NCI-H82 treated with DMSO at 0.1 percent for 48 hours (cell line): ENCODE measurements around the gene AAMP.

Experiments
- DNase-seq: peaks from one replicate; lab custom pipeline; 2025; ENCODE audit not compliant: unreplicated experiment; lab: John Stamatoyannopoulos, UW

AAMP gene

GRCh38 chr2:218260166-218260565, 9.8 kb downstream of the AAMP start:
- DNase-seq, result no peak

- no peak for DNase-seq
Measured at GRCh38 chr2:218259099-218259961, 10.6 kb downstream of the AAMP start.

- DNase-seq, result no peak
Measured at GRCh38 chr2:218257390-218257981, 12.5 kb downstream of the AAMP start.

DNA sequence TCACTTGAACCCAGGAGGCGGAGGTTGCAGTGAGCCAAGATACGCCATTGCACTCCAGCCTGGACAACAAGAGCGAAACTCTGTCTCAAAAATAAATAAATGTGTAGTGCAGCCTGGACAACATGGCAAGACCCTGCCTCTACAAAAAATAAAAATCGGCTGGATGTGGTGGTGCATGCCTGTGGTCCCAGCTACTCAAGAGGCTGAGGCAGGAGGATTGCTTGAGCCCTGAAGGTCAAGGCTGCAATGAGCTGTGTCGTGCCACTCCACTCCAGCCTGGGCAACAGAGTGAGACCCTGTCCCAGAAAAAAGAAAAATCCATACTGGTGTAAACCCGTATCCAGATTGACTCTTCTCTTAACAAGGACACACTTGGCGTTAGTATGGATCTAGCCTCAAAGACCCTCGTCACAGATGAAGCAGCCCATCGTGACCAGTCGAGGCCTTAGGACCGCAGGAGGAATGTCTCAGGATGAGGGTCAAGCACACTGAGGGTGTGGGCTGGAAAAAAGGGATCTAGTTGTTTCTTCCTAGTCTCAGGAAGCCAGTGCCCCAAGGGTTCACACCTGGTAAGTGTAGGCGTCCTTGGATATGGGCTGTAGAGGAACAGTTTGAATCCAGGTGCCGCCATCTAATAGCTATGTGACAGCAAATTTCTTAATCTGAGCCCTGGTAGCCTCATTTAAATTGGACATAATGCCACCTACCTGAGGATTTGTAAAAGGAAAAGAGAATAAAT, 13.2 kb downstream of the AAMP start:
- DNase-seq, result no peak

DNA sequence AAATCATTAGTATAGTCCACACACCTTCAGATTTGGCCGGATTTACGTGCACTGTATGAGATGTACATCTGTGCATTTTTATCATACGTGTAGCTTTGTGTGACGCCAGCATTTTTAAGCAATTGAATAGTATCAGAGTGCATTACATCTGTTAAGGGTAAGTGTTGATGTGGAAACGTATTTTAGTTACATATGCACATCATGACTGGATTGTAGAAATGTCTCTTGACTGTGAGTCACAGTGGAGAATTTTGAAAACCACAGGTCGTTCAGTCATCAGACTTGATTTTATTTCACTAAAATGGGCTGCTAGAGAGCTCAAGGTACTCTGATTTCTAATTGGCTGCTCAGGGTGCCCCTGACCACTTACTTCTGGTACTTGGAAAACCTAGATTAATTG, 14.5 kb downstream of the AAMP start:
- DNase-seq, result no peak

DNA sequence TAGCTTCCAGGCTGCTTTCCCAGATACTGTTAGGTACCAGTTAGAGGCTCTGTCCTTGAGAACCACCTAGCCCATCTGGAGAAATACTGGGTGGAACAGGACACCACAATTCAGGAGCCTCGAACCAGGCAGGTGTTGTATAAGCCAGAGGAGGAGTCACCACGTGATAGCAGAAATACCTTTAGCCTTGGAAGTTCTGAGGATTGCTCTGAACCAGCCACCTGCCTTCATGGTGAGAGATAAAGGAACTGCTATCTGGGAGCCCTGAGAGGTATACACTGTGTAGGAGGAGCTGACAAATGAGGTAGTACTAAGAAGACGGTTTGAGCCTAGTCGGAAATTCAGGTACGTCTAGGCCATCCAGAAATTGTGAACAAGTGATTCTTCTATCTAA, 16.7 kb downstream of the AAMP start:
- DNase-seq, result no peak

GRCh38 chr2:218252509-218253231, 17.3 kb downstream of the AAMP start:
- DNase-seq, result no peak

DNA sequence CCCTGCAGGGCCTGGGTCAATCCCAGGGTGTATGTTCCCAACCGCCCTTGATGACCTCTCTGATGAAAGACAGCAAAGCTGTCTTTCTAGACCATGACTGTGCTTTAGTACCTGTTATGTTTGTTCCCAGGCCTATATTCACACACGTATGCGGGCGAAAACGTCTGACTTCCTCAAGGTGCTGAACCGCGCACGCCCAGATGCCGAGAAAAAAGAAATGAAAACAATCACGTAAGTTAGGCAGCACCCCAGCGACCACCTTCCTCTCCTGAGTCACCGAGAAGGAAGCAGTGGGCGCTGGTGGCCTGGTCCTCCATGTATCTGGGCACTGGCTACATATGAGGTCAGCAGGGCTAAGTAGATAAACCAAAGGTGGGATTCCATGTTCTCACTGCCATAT, 20.2 kb downstream of the AAMP start:
- no peak for DNase-seq

- DNase-seq, result no peak
Measured at GRCh38 chr2:218245214-218245613, 24.7 kb downstream of the AAMP start.

- no peak for DNase-seq
Measured at GRCh38 chr2:218244665-218245064, 25.3 kb downstream of the AAMP start.

- DNase-seq, result no peak
Measured at GRCh38 chr2:218244204-218244603, 25.7 kb downstream of the AAMP start.

DNA sequence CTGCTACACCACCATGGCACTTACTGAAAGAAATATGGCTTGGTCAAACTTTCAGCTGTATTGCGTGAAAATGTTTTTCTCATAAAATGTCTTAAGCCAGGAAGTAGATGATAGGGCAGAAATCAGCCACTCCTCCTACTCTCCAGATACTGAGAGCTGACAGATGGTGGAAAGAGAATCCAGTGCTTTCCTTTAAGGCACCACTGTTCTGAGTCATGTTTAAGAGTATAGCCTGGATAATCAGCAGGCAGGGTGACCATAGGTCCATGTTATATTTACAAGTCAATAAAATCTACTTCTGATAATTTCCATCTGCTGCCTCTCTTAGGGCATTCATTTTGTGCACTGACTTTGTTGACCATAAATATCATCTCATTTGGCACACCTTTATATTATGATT, 31.1 kb downstream of the AAMP start:
- DNase-seq, result no peak

- no peak for DNase-seq
Measured at GRCh38 chr2:218236829-218237228, 33.1 kb downstream of the AAMP start.

DNA sequence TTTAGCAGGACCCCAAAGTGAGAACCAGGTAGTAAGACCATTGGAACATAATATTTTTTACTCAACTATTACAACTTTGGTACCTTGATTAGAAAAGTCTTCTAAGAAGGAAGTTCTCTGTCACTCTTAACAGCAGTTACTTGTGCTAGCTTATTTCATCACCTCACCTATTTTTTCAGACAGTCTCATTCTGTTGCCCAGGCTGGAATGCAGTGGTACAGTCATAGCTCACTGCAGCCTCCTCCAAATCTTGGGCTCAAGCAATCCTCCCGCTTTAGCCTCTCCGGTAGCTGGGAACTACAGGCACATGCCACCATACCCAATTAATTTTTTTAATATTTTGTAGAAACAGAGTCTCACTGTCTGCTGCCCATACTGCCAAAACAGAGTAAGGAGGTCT, 34.9 kb downstream of the AAMP start:
- DNase-seq, result no peak

DNA sequence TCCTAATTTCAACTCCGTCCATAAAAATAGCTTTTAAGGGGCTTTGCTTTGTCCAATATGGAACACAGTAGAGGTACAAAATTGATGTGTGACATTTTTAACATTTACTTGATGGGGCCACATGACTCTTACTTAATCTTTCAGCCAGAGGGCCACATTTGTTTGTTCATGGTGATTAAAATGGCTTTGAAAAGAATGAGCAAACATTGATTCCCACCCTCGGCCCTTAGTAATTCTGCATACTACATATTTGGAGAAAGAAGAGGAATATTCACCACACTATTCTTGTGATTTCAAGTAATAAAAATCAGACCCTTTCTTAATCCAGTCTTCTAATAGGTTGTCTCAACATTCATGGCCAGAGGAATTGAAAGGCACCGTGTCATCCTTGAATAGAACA, 35.4 kb downstream of the AAMP start:
- no peak for DNase-seq

DNA sequence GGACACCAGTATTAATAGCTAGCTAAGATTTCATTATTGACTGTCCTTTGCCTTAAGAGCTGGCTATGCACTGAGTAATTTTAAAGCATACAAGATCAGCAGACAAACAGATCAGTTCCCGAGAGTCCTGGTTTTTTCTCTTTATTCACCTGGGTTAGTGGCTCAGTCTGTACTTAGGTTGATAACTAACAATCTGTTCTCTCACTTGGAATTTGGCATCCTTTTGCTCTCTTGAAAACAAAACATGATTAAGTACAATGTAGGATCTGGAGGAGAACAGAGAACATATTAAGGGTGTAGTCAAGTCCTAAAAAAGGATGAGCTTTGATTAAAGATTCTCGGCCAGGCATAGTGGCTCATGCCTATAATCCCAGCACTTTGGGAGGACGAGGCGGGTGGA, 36.4 kb downstream of the AAMP start:
- no peak for DNase-seq

DNA sequence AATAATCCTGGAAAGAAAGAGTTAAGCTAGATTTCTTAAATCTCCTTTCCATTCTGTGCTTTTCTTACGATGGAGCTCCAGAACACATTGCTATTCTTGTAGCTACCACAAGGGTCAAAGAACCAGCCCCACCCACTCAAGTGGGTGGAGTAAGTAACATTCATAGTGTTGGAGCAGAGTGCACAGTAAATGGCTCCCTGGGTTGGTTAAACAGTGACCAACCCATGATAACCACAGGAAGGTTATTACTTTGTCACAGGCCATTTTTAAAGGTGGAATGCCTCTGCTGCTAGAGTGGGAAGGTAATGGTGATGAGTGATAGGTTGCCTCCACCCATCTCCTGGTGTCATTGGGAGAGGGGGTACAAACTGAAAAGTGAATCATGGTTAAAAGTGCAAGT, 39.1 kb downstream of the AAMP start:
- DNase-seq, result no peak

DNA sequence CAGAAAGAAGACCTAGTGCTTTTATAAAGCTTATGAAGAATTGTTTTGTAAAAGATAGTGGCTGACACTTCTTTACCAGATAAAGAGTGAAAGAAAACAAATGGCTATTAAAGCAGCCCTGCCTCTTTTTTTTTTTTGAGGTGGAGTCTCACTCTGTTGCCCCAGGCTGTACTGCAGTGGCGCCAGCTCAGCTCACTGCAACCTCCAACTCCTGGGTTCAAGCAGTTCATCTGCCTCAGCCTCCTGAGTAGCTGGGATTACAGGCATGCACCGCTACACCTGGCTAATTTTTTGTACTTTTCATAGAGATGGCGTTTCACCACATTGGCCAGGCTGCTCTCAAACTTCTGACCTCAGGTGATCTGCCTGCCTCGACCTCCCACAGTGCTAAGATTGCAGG, 40.1 kb downstream of the AAMP start:
- DNase-seq, result no peak

DNA sequence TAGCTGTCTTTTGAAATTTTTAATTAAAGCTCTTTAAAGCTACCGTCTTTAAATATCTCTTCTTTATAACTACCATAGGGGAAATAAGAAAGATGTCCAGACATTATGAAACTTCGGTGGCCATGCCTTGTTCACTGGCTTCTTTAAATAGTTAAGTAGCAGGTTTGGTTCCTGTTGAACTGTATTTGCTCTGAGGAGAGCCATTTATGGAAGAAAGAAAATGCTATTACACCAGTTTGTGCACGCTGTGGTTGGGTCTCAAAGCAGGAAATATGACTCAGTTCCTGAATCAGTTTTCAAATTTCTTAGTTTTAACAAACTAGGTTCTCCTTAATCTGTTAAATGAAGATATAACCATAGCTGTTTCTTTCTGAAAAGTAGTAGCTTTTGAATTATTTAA, 40.7 kb downstream of the AAMP start:
- DNase-seq, result no peak

- no peak for DNase-seq
Measured at GRCh38 chr2:218228366-218229090, 41.4 kb downstream of the AAMP start.

DNA sequence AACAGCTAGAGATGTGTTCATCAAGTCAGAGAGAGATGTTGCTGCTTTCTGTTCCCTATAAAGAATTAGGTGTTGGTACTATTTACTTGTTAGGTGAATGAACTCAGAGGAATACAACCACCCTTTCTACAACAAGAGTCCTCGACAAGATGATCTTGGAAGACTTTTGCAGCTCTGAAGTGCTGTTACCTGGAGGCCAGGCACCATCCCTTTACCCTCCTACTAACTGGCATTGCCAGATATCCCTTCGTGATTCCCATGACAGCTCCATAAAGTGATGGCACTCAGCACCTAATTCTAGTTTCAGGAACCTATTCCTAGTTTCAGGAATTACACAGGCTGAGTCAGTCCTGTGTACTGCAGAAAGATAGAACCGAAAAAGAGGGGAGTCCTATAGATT, 43.0 kb downstream of the AAMP start:
- DNase-seq, result no peak
